LNCaP clone FGC (cell line): ENCODE measurements around the gene FAH.

ENCODE experiments used
- DNase-seq: peaks from one replicate; pipeline ENCODE4 v3.0.0-alpha.2; 2011; ENCODE audit warnings: low read depth
- H3K4me3 ChIP-seq: 2 replicates; pipeline ENCODE4 v1.5.1; 2011; ENCODE audit warnings: mild to moderate bottlenecking, low read depth, low read length, control low read depth
- TF ChIP-seq, protein P1 (sequence below): IDR thresholded peaks from 2 replicates; pipeline ENCODE4 v1.5.1; 2012; ENCODE audit warnings: mild to moderate bottlenecking; ENCODE audit not compliant: control insufficient read depth, insufficient read depth; ENCODE audit errors: extremely low read depth

Gene FAH

GRCh38 chr15:80182611-80183261 lies 29.9 kb downstream of the FAH start:
- no peak for DNase-seq
- TF ChIP-seq, protein P1, sequence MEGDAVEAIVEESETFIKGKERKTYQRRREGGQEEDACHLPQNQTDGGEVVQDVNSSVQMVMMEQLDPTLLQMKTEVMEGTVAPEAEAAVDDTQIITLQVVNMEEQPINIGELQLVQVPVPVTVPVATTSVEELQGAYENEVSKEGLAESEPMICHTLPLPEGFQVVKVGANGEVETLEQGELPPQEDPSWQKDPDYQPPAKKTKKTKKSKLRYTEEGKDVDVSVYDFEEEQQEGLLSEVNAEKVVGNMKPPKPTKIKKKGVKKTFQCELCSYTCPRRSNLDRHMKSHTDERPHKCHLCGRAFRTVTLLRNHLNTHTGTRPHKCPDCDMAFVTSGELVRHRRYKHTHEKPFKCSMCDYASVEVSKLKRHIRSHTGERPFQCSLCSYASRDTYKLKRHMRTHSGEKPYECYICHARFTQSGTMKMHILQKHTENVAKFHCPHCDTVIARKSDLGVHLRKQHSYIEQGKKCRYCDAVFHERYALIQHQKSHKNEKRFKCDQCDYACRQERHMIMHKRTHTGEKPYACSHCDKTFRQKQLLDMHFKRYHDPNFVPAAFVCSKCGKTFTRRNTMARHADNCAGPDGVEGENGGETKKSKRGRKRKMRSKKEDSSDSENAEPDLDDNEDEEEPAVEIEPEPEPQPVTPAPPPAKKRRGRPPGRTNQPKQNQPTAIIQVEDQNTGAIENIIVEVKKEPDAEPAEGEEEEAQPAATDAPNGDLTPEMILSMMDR: no peak

GRCh38 chr15:80183306-80183705 lies 30.5 kb downstream of the FAH start:
- DNase-seq: no peak
- TF ChIP-seq, protein P1: no peak

More at GRCh38 chr15:80182611-80183261, 29.9 kb downstream of the FAH start:
- H3K4me3 ChIP-seq: no peak overlapping the region

GRCh38 chr15:80183886-80184285 lies 31.1 kb downstream of the FAH start:
- TF ChIP-seq, protein P1: no peak
- H3K4me3 ChIP-seq: no peak overlapping the region
- no peak for DNase-seq

More at GRCh38 chr15:80183306-80183705, 30.5 kb downstream of the FAH start:
- no peak overlapping the region for H3K4me3 ChIP-seq

GRCh38 chr15:80184554-80184953 lies 31.8 kb downstream of the FAH start:
- no peak overlapping the region for H3K4me3 ChIP-seq
- no peak for DNase-seq
- TF ChIP-seq, protein P1: no peak

- DNase-seq: no peak
- TF ChIP-seq, protein P1: no peak
- no peak overlapping the region for H3K4me3 ChIP-seq
These were observed 32.4 kb downstream of the FAH start for GRCh38 chr15:80185152-80185551.

GRCh38 chr15:80186066-80186465 lies 33.3 kb downstream of the FAH start:
- TF ChIP-seq, protein P1: no peak
- DNase-seq: no peak
- H3K4me3 ChIP-seq: no peak overlapping the region

DNA sequence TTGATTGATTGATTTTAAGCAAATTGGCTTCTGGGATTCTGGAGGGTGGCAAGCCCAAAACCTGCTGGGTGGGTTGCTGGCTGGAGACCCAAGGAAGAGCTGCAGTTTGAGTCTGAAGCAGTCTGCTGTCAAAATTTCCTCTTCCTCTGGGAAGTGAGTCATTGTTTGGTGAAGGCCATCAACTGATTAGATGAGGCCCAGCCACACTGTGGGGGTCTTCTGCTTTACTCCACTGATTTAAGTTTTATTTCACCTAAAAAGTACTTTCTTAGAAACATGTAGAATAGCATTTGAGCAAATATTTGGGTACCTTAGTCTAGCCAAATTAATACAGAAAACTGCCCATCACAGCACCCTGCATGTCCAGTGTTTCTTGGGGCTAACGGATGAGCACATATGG lies 33.8 kb downstream of the FAH start:
- TF ChIP-seq, protein P1: no peak
- no peak for DNase-seq
- H3K4me3 ChIP-seq: no peak overlapping the region
